GM19193 (cell line): ENCODE results near the gene ARHGEF10L.

Experiments
- POLR2A ChIP-seq: IDR thresholded peaks from 4 replicates; pipeline ENCODE4 v1.6.1; 2011; ENCODE audit not compliant: insufficient read depth, insufficient read length; ENCODE audit errors: extremely low read depth

The ARHGEF10L gene

DNA sequence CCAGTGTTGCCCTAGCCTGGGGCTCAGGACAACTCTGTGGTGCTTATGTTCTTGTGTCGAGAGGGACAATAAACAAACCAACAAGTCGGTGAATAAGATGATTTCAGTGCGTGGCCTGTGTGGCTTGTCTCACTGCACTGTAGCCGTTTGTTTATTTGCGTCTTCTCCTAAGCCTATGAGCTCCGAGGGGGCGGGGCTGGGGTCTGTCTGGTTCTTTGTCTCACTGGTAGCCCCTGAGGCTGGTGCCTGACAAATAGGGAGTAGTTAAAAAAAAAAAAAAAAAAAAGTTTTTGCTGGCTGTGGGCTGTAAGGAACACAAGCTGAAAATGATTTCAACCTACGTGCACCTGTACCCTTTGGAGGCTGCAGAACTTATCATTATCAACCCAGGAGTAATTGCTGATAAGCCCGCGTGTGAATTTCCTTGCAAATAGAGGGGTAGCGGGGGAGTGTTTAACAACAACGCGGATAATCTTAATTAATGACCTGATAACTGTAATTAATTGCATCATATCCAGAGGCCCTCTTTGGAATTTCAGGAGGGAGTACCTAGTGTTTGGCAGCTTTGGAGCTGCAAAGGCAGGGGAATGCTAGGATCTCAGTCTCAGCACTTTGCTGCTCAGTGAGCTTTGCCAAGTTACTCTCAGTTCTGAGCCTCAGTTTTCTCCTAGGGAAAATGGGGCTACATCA lies 925 bp upstream of the ARHGEF10L start:
- TF ChIP-seq POLR2A = no peak

DNA sequence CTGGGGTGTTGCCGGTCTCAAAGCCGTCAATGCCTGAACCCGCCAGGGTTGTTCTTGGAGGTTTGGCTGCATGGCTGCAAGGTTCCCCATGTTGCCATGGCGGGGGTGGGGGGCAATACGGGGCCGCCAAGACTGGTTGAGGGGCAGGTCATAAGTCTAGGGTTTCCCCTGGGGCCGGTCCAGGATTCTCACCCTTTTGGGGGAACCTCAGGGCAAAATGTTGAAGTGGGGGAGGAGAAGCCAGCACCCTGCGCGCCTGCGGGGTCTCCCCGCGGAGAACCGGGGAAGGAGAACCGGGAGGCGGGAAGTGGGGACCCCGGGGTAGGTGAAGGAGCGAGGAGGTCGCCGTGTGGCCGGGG lies 401 bp upstream of the ARHGEF10L start:
- no peak for TF ChIP-seq POLR2A

DNA sequence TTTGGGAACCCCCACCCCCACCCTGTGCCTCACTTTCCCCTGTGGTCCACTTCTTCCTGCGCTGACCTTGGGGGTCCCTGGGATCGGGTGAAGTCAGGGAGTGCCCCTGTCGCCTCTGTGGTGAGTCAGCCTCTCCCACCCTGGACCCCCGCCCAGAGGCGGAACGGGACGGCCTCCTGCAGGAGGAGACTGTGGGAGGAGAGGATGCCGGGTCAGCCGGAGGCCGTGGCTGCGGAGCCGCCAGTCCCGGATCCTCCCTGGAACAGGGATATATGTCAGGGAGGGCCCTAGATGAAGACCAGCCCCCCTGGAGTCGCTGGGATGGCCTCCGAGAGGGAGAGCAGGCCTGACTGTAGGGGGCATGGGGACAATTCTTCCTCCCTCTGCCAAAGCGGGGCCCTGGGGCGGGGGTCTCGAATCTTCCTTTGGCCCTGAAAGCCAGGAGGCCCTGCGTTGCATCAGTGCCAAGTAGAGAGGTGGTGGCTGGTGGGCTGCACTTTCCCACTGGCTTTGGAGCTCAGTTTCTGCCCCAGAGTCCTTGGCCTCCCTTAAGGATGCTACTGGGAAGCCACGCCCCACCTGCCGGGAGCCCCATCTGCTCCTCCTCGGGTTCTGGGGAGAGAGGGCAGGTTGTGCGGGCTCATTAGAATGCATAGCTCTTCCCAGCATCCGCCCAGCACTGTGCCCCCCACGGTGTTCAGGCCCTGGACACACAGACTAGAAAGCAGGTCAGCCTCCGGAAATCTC lies 930 bp downstream of the ARHGEF10L start:
- no peak for TF ChIP-seq POLR2A

DNA sequence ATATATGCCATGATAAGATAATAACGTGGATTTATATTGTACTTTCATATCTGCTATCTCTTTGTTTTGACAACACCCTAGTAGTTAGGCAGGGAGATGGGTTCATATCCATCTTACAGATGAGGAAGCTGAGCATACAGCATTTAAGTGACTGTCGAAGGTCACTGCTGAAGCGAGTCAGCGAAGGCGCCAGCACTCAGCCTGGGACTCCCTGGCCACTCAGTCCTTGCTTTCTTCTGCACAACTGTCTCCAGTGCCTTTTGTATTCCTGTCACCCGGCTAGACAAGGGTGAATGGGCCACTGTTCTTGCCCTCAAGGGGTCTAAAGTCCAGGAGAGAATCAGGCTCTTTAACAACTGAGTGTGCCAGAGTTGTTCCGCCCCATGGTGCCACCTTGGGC lies 3.1 kb downstream of the ARHGEF10L start:
- no peak for TF ChIP-seq POLR2A

DNA sequence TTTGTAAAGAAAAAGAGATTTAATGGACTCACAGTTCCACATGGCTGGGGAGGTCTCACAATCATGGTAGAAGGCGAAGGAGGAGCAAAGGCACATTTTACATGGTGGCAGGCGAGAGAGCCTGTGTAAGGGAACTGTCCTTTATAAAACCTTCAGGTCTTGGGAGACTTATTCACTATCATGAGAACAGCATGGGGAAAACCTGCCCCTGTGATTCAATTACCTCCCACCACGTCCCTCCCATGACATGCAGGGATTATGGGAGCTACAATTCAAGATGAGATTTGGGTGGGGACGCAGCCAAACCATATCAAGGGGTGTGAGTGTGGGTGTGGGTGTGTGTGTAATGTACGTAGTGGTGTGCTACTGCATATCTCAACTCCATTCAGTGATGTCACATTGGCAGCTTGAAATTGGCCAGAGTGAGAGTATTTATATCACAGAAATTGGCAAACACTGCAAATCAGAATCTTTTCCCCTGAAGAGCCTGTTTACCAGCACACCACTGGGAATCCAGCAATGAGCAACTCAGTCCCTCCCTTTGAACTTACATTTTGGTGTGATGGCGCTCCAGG lies 5.4 kb downstream of the ARHGEF10L start:
- TF ChIP-seq POLR2A = no peak

DNA sequence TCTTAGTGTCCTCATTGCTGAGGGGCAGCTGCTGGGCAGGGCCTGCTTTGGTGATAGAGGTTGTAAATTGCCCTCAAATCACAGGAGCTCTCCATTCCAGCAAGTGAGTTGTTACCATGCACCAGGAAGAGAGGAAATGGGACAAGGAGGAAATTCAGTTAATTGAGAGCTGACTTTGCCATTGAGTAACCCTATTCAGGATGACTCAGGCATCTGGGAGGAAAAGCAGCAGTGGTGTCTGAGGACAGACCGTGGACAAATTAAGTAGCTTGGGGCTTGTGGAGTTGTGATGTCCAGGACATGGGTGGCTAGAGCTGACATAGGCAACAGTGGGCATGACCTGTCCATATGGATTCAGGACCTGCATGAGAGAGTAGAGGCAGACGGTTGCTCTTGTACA lies 5.9 kb downstream of the ARHGEF10L start:
- no peak for TF ChIP-seq POLR2A

DNA sequence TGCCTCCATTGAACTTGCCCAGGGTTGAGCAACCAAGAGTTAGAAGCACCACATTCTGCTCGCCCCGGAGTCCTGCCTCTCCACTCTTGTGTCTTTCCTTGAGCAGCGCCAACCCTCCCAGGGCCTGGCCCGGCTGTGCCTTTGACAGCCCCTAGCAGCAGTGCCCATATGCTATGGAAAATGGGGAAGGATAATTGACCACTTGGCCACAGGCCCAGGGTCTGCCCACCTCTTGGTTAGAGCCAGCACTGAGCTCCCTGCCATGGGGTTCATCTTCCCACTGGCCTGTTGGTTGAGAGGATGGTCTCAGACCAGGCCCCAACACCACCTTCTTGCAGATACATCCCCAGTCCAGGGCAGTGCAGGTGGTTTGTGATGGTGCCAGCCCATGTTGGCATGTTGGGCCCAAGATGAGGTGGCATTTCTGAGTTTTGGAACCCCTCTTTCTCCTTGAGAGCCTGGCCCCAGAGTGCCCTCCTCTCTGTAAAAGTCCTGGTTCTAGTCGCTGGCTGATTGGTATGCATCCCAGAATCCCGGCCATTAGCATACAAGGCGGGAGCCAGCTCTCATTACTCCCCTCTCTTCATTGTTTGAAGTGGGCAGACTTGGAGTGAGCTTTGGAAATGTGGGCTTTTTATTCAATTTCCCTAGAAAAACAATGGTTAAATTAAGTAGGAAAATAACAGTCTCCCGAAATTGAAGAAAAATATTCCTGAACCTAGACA lies 7.6 kb downstream of the ARHGEF10L start:
- TF ChIP-seq POLR2A = no peak

DNA sequence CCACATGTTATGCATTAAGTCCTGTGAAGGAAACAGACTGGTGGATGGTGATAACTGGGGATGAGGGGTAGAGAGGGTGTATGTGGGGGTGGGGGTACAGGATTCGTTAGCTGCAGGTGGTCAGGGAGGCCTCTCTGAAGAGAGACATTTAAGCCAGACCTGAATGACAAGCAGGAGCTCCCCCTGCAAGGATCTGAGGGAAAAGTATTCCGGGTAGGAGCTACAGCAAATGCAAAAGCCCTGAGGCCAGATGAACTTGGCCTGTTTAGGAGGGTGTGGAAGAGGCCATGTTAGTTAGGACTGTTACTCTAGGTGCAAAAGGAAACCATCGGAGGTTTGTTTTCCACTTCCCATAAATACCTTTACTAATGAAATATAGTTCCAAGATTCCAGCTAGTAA lies 9.9 kb downstream of the ARHGEF10L start:
- TF ChIP-seq POLR2A = no peak

DNA sequence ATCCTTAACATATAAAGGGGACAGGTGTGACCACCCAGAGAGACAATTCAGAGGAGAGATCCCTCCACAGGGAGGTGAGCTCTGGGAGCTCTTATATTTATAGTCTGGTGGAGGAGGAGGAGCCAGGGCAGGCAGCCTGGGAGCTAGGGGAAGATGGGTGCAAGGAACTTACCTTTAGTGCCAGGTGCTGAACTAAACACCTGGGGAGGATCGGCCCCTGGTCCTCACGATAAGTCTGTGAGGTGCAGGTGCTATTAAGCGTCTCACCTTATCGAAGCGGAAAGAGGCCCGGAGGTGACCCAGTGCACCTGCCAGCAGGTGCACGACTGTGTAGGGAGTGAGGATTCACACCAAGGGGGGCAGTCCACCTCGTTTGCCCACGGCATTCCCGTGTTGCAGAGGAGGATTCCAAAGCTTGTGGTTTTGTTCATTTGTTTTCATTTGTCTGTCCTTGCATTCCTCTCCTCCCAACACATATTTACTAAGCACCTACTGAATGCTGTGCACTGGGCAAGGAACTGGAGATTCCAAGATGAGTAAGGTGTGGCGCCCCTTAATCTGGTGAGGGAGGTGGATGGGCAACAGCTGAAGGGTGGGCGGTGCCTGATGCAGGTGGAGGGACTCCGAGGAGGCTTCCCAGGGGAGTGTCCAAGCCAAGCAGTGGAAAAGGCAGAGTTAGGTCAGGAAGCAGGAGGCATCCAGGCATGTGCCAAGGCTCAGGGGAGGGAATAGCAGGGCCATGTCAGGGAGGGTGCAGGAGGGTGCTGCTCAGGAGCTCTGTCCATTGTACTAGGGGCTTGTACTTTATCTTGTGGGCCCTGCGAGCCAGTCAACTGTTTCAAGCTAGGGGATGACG lies 11.5 kb downstream of the ARHGEF10L start:
- no peak for TF ChIP-seq POLR2A

DNA sequence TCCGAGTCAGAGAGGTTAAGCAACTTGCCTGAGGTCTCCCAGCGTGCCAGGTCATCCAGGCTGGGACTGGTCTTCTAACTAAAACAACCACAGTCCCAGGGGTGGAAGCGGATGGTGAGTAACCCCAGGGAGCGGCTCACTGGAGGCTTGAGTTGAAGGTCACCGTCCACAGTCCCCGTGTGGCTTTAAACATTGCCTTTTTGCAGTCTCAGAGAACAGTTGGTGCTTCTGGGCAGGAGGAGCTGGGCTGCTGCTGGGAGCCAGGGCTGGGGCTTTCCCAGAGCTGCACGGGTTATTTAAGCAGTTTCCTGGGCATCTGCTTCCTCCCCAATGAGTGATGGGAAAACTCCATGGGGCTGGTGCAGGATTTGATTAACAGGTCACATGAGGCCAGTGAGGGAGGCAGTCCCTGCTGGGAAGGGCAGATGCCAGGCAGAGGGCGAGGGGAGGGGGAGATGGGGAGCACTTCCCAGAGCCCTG lies 12.3 kb downstream of the ARHGEF10L start:
- TF ChIP-seq POLR2A = no peak

DNA sequence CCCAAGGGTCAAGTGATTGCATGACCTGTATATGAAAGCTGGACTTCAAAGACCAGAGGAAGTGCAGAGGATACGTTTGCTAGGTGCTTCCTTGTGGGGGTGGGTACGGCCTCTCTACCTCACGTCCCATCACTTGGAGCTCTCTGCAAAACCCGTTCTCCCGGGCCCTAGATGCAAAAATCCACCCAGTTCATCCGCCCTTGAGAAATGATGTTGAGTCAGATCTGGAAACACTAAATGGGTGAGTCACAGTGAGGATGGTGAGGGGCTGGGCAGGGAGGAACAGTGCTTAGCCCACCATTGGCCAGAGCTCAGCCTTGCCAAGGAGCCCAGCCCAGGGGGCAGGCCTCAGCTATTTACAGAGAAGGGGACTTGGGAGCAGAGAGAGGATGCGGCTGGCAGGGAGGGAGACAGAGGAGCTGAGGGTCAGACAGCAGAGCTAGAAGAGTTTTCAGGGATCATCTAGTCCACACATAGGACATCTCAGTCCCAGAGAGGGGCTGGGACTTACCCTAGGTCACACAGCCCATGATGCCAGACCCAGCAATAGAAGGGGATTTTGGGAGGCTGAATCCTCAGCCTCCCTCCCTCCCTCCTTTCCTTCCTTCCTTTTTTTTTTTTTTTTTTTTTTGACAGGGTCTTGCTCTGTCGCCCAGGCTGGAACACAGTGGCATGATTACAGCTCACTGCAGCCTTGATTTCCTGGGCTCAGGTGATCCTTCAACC lies 14.6 kb downstream of the ARHGEF10L start:
- TF ChIP-seq POLR2A = no peak

DNA sequence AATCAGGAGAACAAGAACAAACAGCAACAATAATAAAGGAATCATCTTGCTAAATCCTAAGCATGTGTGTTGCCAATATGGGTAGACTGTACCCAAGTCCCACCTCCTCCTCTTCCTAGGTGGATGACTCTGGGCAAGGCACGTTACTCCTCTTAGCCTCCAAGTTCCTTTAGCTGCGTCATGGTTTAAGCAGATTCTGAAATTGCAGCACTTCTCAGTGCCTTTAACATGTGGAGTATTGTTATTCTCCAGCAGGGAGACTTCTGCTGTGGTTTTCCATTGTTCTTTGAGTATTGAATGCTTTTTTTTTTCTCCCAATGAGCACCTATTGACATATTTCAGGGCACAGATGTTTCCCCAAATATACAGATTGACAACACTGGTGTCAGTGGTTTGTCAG lies 15.5 kb downstream of the ARHGEF10L start:
- no peak for TF ChIP-seq POLR2A

DNA sequence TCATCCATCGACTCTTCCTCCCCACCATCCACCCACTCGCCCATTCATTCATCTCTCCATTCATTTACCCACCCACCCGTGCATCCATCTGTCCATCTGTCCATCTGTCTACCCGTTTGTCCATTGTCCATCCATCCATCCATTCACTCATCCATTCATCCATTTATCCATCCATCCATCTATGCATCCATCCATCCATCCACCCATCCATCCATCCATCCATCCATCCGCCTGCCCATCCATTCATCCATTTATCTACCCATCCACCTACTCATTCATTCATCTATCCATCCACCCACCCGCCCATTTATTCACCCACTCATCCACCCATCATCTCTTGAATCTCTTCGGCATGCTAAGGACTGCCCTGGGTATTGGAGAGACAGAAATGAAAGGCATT lies 18.5 kb downstream of the ARHGEF10L start:
- no peak for TF ChIP-seq POLR2A

DNA sequence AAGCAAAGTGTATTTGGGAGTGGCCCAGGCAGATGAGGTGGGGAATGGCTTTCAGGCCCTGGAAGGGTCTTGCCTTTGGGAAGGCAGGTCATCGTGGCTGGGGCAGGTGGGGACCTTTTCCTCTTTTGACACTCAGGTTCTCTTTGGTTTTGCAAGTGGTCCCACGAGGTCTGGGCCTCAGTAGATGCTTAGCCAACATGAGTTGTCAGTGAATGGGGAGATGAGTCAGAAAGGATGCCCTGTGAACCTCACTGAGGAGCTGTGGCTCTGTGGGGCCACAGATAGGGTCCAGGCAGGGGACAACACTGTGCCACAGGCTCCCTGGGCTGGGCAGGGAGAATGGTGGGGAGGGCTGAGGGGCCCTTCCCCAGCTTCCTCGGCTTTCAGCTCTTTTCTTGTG lies 19.0 kb downstream of the ARHGEF10L start:
- no peak for TF ChIP-seq POLR2A
